SU-DHL-6 (cell line): ENCODE data around the gene LAMA2.

Experiments
- CTCF ChIP-seq: fragments of 200-600 bp; sonication (generic); IDR thresholded peaks from one replicate; pipeline ENCODE4 v1.5.1; 2017; ENCODE audit warnings: antibody characterized with exemption, mild to moderate bottlenecking, low read length, moderate library complexity; ENCODE audit not compliant: insufficient read depth, poor library complexity, severe bottlenecking
- EZH2phosphoT487 ChIP-seq: fragments of 200-600 bp; sonication (generic), shearing (Covaris generic); conservative IDR thresholded peaks from 2 replicates; pipeline ENCODE4 v1.6.1; 2018; ENCODE audit warnings: mild to moderate bottlenecking, antibody characterized with exemption, low read length, moderate library complexity, mixed read lengths

GRCh38 chr6:128892079-128892478 is 9.1 kb downstream of the LAMA2 start:
- TF ChIP-seq CTCF (no peak), EZH2phosphoT487 (no peak)
